ENCODE measurements around the gene FAM181A.

GRCh38 chr14:93916498-93916897 lies 10.6 kb upstream of the FAM181A start:
- no peak for TF ChIP-seq EZH2 (IDR thresholded peaks at IDR 0.05; ENCODE audit: borderline replicate concordance, low read depth, low read length, poor library complexity, severe bottlenecking)
- TF ChIP-seq CTCF (conservative IDR thresholded peaks at IDR 0.05; ENCODE audit: low read depth, low read length), result no peak
